H1 (cell line): ENCODE measurements around the gene TMEM170A. TPM values are rescaled to one million over a fixed set of nuclear protein-coding genes. Genes with fewer than 3 reads are reported as not detected.

Source experiments
- ATF3 ChIP-seq: IDR thresholded peaks from 2 replicates; pipeline ENCODE4 v1.6.1; 2011; ENCODE audit warnings: low read depth, mild to moderate bottlenecking, low read length; ENCODE audit not compliant: insufficient read depth
- BRCA1 ChIP-seq: IDR thresholded peaks from 2 replicates; pipeline ENCODE4 v1.6.1; 2012; ENCODE audit warnings: low read depth, low read length, improper control_type of control experiment
- CTCF ChIP-seq, 3 experiments: IDR thresholded peaks; 1 replicate in 2 of 3; 2 replicates in 1 of 3; pipeline versions ENCODE4 v1.5.1 to v1.6.1; 2011; ENCODE audit warnings: low read length in 3 of 3, mild to moderate bottlenecking in 3 of 3, inconsistent platforms in 2 of 3, low read depth in 1 of 3, moderate library complexity in 1 of 3; ENCODE audit not compliant: insufficient read depth in 1 of 3; ENCODE audit errors: control extremely low read depth in 1 of 3
- MAX ChIP-seq: IDR thresholded peaks from 2 replicates; pipeline ENCODE4 v1.6.1; 2012; ENCODE audit warnings: inconsistent platforms
- RFX5 ChIP-seq: IDR thresholded peaks from 2 replicates; pipeline ENCODE4 v1.6.1; 2011; ENCODE audit warnings: low read depth, low read length, improper control_type of control experiment, borderline replicate concordance
- polyA plus RNA-seq, 7 experiments: library from polyadenylated mRNA; depleted of rRNA in 3 of 7; stranded (reverse) in 5 of 7; unstranded in 2 of 7; fragments of >200 nt in 5 of 7; fragments of 200-250 nt in 2 of 7; gene quantifications; 1 replicate in 5 of 7; 2 replicates in 1 of 7; 4 replicates in 1 of 7; pipeline versions ENCODE4 v1.2.1 to v1.2.3, GENCODE V29; 2011 to 2013; ENCODE audit warnings: missing spikeins in 2 of 7, mixed read lengths in 2 of 7
- total RNA-seq: library from RNA; stranded (reverse); fragmentation: NEBNext Ultra II Directional; extraction: Animal tissue kit (Norgen Biotek cat#: 25700); gene quantifications from 2 replicates; pipeline ENCODE4 v1.2.1, GENCODE V29; 2021

Gene TMEM170A
- total and polyA plus RNA-seq, 2 of the 8 experiments (the other 6 are each of a cell fraction or from before 2014, with no cell fraction given) = 22.9 to 56.6 TPM

GRCh38 chr16:75452464-75453190 is 11.9 kb downstream of the TMEM170A start (continued):
- TF ChIP-seq CTCF (IDR thresholded peaks at IDR 0.05; ENCODE audit: control extremely low read depth in 1 of 3, insufficient read depth in 1 of 3, low read depth in 1 of 3, low read length in 3 of 3) (no peak), RFX5 (no peak), BRCA1 (no peak), ATF3 (no peak), MAX (no peak)
